HEK293 (cell line): ENCODE data around the gene SOX13.

ENCODE experiments used
- CTCF ChIA-PET: fragments of 350-600 bp; formaldehyde crosslinking; extraction: SDS; loops from one replicate; lab custom pipeline; 2021; ENCODE audit warnings: antibody characterized with exemption; lab: Yijun Ruan, JAX
- POLR2A ChIA-PET: fragments of 300-600 bp; formaldehyde crosslinking; extraction: SDS; loops from one replicate; lab custom pipeline; 2020; ENCODE audit warnings: antibody characterized with exemption, inconsistent platforms; lab: Yijun Ruan, JAX
- H3K27ac ChIP-seq: fragments of 200-500 bp; sonication (Bioruptor generic); 2 replicates; pipeline ENCODE4 v1.5.1; 2014; ENCODE audit warnings: low read depth, low read length, control low read depth, inconsistent platforms; ENCODE audit errors: extremely low read depth
- H3K36me3 ChIP-seq, 2 experiments: fragments of 200-500 bp in 1 of 2; sonication (Bioruptor generic) in 1 of 2; 1 replicate in 1 of 2; 2 replicates in 1 of 2; pipeline ENCODE4 v1.5.1; 2014 to 2017; ENCODE audit warnings: inconsistent platforms in 2 of 2, low read length in 2 of 2; ENCODE audit not compliant: control insufficient read depth in 2 of 2, insufficient read depth in 1 of 2
- H3K4me1 ChIP-seq: fragments of 200-500 bp; sonication (Bioruptor generic); 2 replicates; pipeline ENCODE4 v1.5.1; 2014; ENCODE audit warnings: mild to moderate bottlenecking, low read length, inconsistent platforms; ENCODE audit not compliant: control insufficient read depth, insufficient read depth
- H3K4me3 ChIP-seq: 2 replicates; pipeline ENCODE4 v1.5.1; 2011; ENCODE audit warnings: low read depth, mild to moderate bottlenecking, control low read depth, low read length, moderate library complexity
- H3K9me3 ChIP-seq: fragments of 200-500 bp; sonication (Bioruptor generic); 2 replicates; pipeline ENCODE4 v1.5.1; 2014; ENCODE audit warnings: low read depth, low read length, inconsistent platforms; ENCODE audit not compliant: control insufficient read depth, insufficient read depth
- KLF16 ChIP-seq: fragments of 450-650 bp; formaldehyde crosslinking; IDR thresholded peaks from 2 replicates; pipeline ENCODE4 v1.5.1; 2017; ENCODE audit warnings: missing biosample characterization, missing genetic modification characterization
- ZNF114 ChIP-seq: fragments of 450-650 bp; formaldehyde crosslinking; IDR thresholded peaks from 2 replicates; pipeline ENCODE4 v1.5.0; 2017; ENCODE audit warnings: missing biosample characterization, missing genetic modification characterization
- ZNF132 ChIP-seq: fragments of 450-650 bp; formaldehyde crosslinking; IDR thresholded peaks from 2 replicates; pipeline ENCODE4 v1.5.1; 2017; ENCODE audit warnings: missing biosample characterization, missing genetic modification characterization, borderline replicate concordance
- ZNF133 ChIP-seq: fragments of 450-650 bp; formaldehyde crosslinking; IDR thresholded peaks from 2 replicates; pipeline ENCODE4 v1.5.1; 2016; ENCODE audit warnings: missing biosample characterization, missing genetic modification characterization
- ZNF221 ChIP-seq: fragments of 450-650 bp; formaldehyde crosslinking; IDR thresholded peaks from 2 replicates; pipeline ENCODE4 v1.5.1; 2017; ENCODE audit warnings: missing biosample characterization, missing genetic modification characterization, borderline replicate concordance
- ZNF24 ChIP-seq: fragments of 450-650 bp; formaldehyde crosslinking; IDR thresholded peaks from 2 replicates; pipeline ENCODE4 v1.5.1; 2016; ENCODE audit warnings: missing biosample characterization, missing genetic modification characterization
- ZNF292 ChIP-seq: fragments of 450-650 bp; formaldehyde crosslinking; IDR thresholded peaks from 2 replicates; pipeline ENCODE4 v1.5.1; 2016; ENCODE audit warnings: low read depth, missing biosample characterization, missing genetic modification characterization, borderline replicate concordance
- ZNF366 ChIP-seq: fragments of 450-650 bp; formaldehyde crosslinking; conservative IDR thresholded peaks from 2 replicates; pipeline ENCODE4 v1.5.1; 2016; ENCODE audit warnings: missing biosample characterization, missing genetic modification characterization
- ZNF394 ChIP-seq: fragments of 450-650 bp; formaldehyde crosslinking; IDR thresholded peaks from 2 replicates; pipeline ENCODE4 v1.5.1; 2016; ENCODE audit warnings: missing biosample characterization, missing genetic modification characterization, mild to moderate bottlenecking, moderate library complexity, borderline replicate concordance
- ZNF404 ChIP-seq: fragments of 450-650 bp; formaldehyde crosslinking; IDR thresholded peaks from 2 replicates; pipeline ENCODE4 v1.5.1; 2017; ENCODE audit warnings: missing biosample characterization, missing genetic modification characterization
- ZNF423 ChIP-seq: fragments of 450-650 bp; formaldehyde crosslinking; IDR thresholded peaks from 2 replicates; pipeline ENCODE4 v1.5.1; 2016; ENCODE audit warnings: missing biosample characterization, missing genetic modification characterization
- ZNF514 ChIP-seq: fragments of 450-650 bp; formaldehyde crosslinking; IDR thresholded peaks from 2 replicates; pipeline ENCODE4 v1.5.1; 2016; ENCODE audit warnings: missing biosample characterization, missing genetic modification characterization
- ZNF660 ChIP-seq: fragments of 450-650 bp; IDR thresholded peaks from 2 replicates; pipeline ENCODE4 v1.5.1; 2018; ENCODE audit warnings: missing biosample characterization, mild to moderate bottlenecking, missing genetic modification characterization
- ZNF707 ChIP-seq: fragments of 450-650 bp; formaldehyde crosslinking; IDR thresholded peaks from 2 replicates; pipeline ENCODE4 v1.5.1; 2016; ENCODE audit warnings: missing biosample characterization, missing genetic modification characterization
- ZNF792 ChIP-seq: fragments of 450-650 bp; formaldehyde crosslinking; IDR thresholded peaks from 2 replicates; pipeline ENCODE4 v1.5.1; 2016; ENCODE audit warnings: missing biosample characterization, missing genetic modification characterization
- TF ChIP-seq, protein P1 (sequence below): sonication (generic); formaldehyde crosslinking; IDR thresholded peaks from 2 replicates; pipeline ENCODE4 v1.8.1; 2022; ENCODE audit warnings: mild to moderate bottlenecking, moderate library complexity, missing genetic modification reagents
- TF ChIP-seq, protein P2 (sequence below): fragments of 450-650 bp; formaldehyde crosslinking; IDR thresholded peaks from 2 replicates; pipeline ENCODE4 v1.5.1; 2016; ENCODE audit warnings: missing biosample characterization, missing genetic modification characterization
- TF ChIP-seq, protein P3 (sequence below): fragments of 450-650 bp; formaldehyde crosslinking; IDR thresholded peaks from 2 replicates; pipeline ENCODE4 v1.5.1; 2017; ENCODE audit warnings: missing biosample characterization, missing genetic modification characterization
- TF ChIP-seq, protein P4 (sequence below): fragments of 450-650 bp; formaldehyde crosslinking; IDR thresholded peaks from 2 replicates; pipeline ENCODE4 v1.5.1; 2017; ENCODE audit warnings: missing biosample characterization, missing genetic modification characterization
- TF ChIP-seq, protein P5 (sequence below): fragments of 450-650 bp; formaldehyde crosslinking; IDR thresholded peaks from 2 replicates; pipeline ENCODE4 v1.5.1; 2016; ENCODE audit warnings: missing biosample characterization, missing genetic modification characterization

Gene SOX13

DNA sequence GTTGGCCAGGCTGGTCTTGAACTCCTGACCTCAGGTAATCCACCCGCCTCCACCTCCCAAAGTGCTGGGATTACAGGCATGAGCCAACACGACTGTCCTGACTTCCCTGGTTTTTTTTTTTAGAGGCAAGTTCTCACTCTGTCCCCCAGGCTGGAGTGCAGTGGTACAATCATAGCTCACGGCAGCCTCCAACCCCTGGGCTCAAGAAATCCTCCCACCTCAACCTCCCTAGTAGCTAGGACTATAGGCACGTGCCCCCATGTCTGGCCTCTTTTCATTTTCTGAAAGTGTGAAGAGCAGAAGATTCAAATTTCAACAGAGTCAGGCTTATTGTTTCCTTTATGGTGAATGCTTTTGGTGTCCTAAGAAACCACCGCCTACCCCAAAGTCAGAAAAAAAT lies 21.7 kb upstream of the SOX13 start (continued):
- TF ChIP-seq, protein P1, sequence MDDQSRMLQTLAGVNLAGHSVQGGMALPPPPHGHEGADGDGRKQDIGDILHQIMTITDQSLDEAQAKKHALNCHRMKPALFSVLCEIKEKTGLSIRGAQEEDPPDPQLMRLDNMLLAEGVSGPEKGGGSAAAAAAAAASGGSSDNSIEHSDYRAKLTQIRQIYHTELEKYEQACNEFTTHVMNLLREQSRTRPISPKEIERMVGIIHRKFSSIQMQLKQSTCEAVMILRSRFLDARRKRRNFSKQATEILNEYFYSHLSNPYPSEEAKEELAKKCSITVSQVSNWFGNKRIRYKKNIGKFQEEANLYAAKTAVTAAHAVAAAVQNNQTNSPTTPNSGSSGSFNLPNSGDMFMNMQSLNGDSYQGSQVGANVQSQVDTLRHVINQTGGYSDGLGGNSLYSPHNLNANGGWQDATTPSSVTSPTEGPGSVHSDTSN = no peak

DNA sequence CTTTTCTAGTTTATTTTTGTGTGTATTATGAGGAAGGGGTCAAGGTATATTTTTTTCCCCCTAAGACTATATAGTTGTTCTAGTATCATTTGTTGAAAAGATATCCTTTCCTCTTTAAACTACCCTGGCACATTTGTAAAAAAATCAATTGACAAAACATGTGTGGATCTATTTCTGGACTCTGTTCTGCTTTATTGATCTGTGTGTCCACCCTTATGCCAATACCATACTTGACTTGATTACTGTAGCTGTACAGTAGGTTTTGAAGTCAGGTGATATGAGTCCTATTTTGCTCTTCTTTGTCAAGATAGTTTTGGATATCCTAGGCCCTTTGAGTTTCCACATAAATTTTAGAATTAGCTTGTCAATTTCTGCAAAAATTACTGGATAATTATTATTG lies 21.2 kb upstream of the SOX13 start:
- no peaks in the 10 kb centered on the region for H3K9me3 ChIP-seq
- no peak for TF ChIP-seq ZNF132
- TF ChIP-seq ZNF24 = no peak
- no peak for TF ChIP-seq ZNF514 (tag by site-specific recombination)
- no peak for TF ChIP-seq ZNF221 (tag by site-specific recombination)
- TF ChIP-seq KLF16 (tag by site-specific recombination) = no peak
- TF ChIP-seq, protein P2, sequence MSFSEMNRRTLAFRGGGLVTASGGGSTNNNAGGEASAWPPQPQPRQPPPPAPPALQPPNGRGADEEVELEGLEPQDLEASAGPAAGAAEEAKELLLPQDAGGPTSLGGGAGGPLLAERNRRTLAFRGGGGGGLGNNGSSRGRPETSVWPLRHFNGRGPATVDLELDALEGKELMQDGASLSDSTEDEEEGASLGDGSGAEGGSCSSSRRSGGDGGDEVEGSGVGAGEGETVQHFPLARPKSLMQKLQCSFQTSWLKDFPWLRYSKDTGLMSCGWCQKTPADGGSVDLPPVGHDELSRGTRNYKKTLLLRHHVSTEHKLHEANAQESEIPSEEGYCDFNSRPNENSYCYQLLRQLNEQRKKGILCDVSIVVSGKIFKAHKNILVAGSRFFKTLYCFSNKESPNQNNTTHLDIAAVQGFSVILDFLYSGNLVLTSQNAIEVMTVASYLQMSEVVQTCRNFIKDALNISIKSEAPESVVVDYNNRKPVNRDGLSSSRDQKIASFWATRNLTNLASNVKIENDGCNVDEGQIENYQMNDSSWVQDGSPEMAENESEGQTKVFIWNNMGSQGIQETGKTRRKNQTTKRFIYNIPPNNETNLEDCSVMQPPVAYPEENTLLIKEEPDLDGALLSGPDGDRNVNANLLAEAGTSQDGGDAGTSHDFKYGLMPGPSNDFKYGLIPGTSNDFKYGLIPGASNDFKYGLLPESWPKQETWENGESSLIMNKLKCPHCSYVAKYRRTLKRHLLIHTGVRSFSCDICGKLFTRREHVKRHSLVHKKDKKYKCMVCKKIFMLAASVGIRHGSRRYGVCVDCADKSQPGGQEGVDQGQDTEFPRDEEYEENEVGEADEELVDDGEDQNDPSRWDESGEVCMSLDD (tag by site-specific recombination) = no peak
- TF ChIP-seq, protein P3, sequence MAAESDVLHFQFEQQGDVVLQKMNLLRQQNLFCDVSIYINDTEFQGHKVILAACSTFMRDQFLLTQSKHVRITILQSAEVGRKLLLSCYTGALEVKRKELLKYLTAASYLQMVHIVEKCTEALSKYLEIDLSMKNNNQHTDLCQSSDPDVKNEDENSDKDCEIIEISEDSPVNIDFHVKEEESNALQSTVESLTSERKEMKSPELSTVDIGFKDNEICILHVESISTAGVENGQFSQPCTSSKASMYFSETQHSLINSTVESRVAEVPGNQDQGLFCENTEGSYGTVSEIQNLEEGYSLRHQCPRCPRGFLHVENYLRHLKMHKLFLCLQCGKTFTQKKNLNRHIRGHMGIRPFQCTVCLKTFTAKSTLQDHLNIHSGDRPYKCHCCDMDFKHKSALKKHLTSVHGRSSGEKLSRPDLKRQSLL (tag by site-specific recombination) = no peak
- TF ChIP-seq ZNF292 = no peak
- TF ChIP-seq ZNF394 (tag by site-specific recombination) = no peak
- no peak for TF ChIP-seq ZNF660
- TF ChIP-seq, protein P4, sequence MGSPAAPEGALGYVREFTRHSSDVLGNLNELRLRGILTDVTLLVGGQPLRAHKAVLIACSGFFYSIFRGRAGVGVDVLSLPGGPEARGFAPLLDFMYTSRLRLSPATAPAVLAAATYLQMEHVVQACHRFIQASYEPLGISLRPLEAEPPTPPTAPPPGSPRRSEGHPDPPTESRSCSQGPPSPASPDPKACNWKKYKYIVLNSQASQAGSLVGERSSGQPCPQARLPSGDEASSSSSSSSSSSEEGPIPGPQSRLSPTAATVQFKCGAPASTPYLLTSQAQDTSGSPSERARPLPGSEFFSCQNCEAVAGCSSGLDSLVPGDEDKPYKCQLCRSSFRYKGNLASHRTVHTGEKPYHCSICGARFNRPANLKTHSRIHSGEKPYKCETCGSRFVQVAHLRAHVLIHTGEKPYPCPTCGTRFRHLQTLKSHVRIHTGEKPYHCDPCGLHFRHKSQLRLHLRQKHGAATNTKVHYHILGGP = no peak
- no peak for TF ChIP-seq ZNF114 (tag by site-specific recombination)
- TF ChIP-seq ZNF423 (tag by site-specific recombination) = no peak
- no peak for TF ChIP-seq ZNF133 (tag by site-specific recombination)
- TF ChIP-seq ZNF707 (tag by site-specific recombination) = no peak
- TF ChIP-seq ZNF366 (tag by site-specific recombination) = no peak
- no peak for TF ChIP-seq ZNF792 (tag by site-specific recombination)
- TF ChIP-seq ZNF404 (tag by site-specific recombination) = no peak
- TF ChIP-seq, protein P5, sequence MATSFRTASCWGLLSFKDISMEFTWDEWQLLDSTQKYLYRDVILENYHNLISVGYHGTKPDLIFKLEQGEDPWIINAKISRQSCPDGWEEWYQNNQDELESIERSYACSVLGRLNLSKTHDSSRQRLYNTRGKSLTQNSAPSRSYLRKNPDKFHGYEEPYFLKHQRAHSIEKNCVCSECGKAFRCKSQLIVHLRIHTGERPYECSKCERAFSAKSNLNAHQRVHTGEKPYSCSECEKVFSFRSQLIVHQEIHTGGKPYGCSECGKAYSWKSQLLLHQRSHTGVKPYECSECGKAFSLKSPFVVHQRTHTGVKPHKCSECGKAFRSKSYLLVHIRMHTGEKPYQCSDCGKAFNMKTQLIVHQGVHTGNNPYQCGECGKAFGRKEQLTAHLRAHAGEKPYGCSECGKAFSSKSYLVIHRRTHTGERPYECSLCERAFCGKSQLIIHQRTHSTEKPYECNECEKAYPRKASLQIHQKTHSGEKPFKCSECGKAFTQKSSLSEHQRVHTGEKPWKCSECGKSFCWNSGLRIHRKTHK (tag by site-specific recombination) = no peak
- POLR2A ChIA-PET = interaction anchor here (1.3 kb wide), 1 partner anchor 21 kb away, joined by 3 read pairs; the partner anchor contains the start of gene SOX13
- H3K4me1 ChIP-seq = no peaks in the 10 kb centered on the region
- CTCF ChIA-PET = interaction anchor here (0.7 kb wide), 1 partner anchor 11 kb away, joined by 3 read pairs; no protein-coding TSS in a partner anchor
- no peak overlapping the region for H3K27ac ChIP-seq
- H3K36me3 ChIP-seq = no peaks in the 10 kb centered on the region
- H3K4me3 ChIP-seq = no peak overlapping the region
